ENCODE measurements around the gene TMEM151B. TPM values are rescaled to one million over a fixed set of nuclear protein-coding genes. Genes with fewer than 3 reads are reported as not detected.

The TMEM151B gene
- total and polyA plus RNA-seq, 9 of the 15 experiments (the other 6 are each of a cell fraction or from before 2014, with no cell fraction given) = not detected

- Histone ChIP-seq H3K27ac (ENCODE audit: extremely low read depth, low read depth, low read length) (no peak overlapping the region), H3K4me2 (ENCODE audit: insufficient read depth, low read length) (no peak overlapping the region), H3K9me3 (replicated peaks; ENCODE audit: control insufficient read depth, insufficient read depth, low read depth, low read length) (no peaks in the 10 kb centered on the region), H2AFZ (ENCODE audit: low read depth, low read length) (no peak overlapping the region), H3K27me3 (ENCODE audit: control insufficient read depth in 2 of 2, insufficient read depth in 2 of 2, low read length in 2 of 2) (peaks cover 0 to 3% of the 10 kb centered on the region in 2 experiments; a peak in 2 of 5 replicates), H3K9ac (ENCODE audit: insufficient read depth in 1 of 2, low read depth in 2 of 2, low read length in 2 of 2) (no peak overlapping the region), H3K4me1 (replicated peaks in 1 of 2; ENCODE audit: control insufficient read depth in 2 of 2, insufficient read depth in 2 of 2, low read length in 2 of 2) (peaks cover 2 to 19% of the 10 kb centered on the region in 2 experiments; a peak in 3 of 5 replicates), H3K4me3 (no peak overlapping the region), H3K36me3 (ENCODE audit: control insufficient read depth, insufficient read depth, low read length) (peaks cover 76% of the 10 kb centered on the region), H3K79me2 (ENCODE audit: control insufficient read depth, insufficient read depth, low read length) (no peaks in the 10 kb centered on the region), H4K20me1 (replicated peaks; ENCODE audit: control insufficient read depth, insufficient read depth, low read length) (peaks cover 3% of the 10 kb centered on the region; the same call in 1 of the 2 replicates), H3K9me1 (ENCODE audit: control insufficient read depth, insufficient read depth, low read length) (no peaks in the 10 kb centered on the region)
- intact Hi-C loops (cut with micrococcal nuclease) (no loop called here), in situ Hi-C loops (cut with MboI) (no loop called here)
- CTCF ChIA-PET (ENCODE audit: low intra/inter-chr PET ratio) = no interaction called here
- ATAC-seq (no peak), FAIRE-seq (no peak), DNase-seq (ENCODE audit: extremely low read depth in 1 of 4, low spot score in 3 of 4) (no peak)
- POLR2A ChIA-PET = interaction anchor here (0.6 to 2.6 kb wide), 7 partner anchors 10 to 85 kb away, joined by 3 to 17 read pairs (median 4); partner anchors contain the start of genes AARS2, CDC5L and SLC35B2
- no TSS peak for BruUV-seq (replicated peaks)
- 90% methylated on average over 12 of the region's 12 CpGs for WGBS (ENCODE audit: insufficient coverage, low coverage, missing lambda C conversion rate)
- TF ChIP-seq FOXM1 (IDR thresholded peaks at IDR 0.05; ENCODE audit: low read depth) (no peak), FOXM1 (CRISPR knock-in tag; IDR thresholded peaks at IDR 0.05; ENCODE audit: low read depth) (no peak), DMBX1 (CRISPR knock-in tag; IDR thresholded peaks at IDR 0.05; ENCODE audit: borderline replicate concordance) (no peak), PYGO2 (tag; IDR thresholded peaks at IDR 0.05) (no peak), MCM5 (IDR thresholded peaks at IDR 0.05; ENCODE audit: low read depth) (no peak), SP2 (IDR thresholded peaks at IDR 0.05; ENCODE audit: extremely low read depth, low read depth, low read length, poor library complexity, severe bottlenecking) (no peak), ZNF23 (CRISPR knock-in tag; IDR thresholded peaks at IDR 0.05) (no peak), FOXO4 (CRISPR knock-in tag; IDR thresholded peaks at IDR 0.05) (no peak), ESRRA (IDR thresholded peaks at IDR 0.05; ENCODE audit: borderline replicate concordance, low read depth) (no peak), ZC3H4 (CRISPR knock-in tag; IDR thresholded peaks at IDR 0.05; ENCODE audit: borderline replicate concordance) (no peak), PBX2 (CRISPR knock-in tag; IDR thresholded peaks at IDR 0.05; ENCODE audit: low read depth) (no peak), PBX2 (tag; conservative IDR thresholded peaks at IDR 0.05; ENCODE audit: low read depth) (no peak), E2F1 (CRISPR knock-in tag; IDR thresholded peaks at IDR 0.05) (no peak), E2F6 (IDR thresholded peaks at IDR 0.05; ENCODE audit: borderline replicate concordance in 1 of 2, extremely low read depth in 1 of 2, insufficient read depth in 1 of 2, insufficient read length in 1 of 2, low read depth in 1 of 2, low read length in 1 of 2, poor library complexity in 1 of 2, severe bottlenecking in 1 of 2) (no peak), SPI1 (IDR thresholded peaks at IDR 0.05; ENCODE audit: borderline replicate concordance, low read depth, low read length) (no peak), CHD1 (IDR thresholded peaks at IDR 0.05; ENCODE audit: low read length) (no peak)
Observed at GRCh38 chr6:44302856-44303255, 32.6 kb downstream of the TMEM151B start.

Data from K562 (cell line).